SU-DHL-6 (cell line): ENCODE results near the gene CCNL2.
"Not testable (repeated sequence)": the region's sequence is repeated elsewhere in the genome, so short reads cannot be mapped to it uniquely, and the experiment has no call there.

Experiments used
- H2AFZ ChIP-seq: fragments of 200-600 bp; sonication (generic); 2 replicates; pipeline ENCODE4 v1.6.1; 2014; ENCODE audit warnings: low read depth, mild to moderate bottlenecking, moderate library complexity, mixed read lengths, antibody characterized with exemption, low read length; ENCODE audit not compliant: severe bottlenecking
- H3F3A ChIP-seq: fragments of 200-600 bp; shearing (Covaris generic); 2 replicates; pipeline ENCODE4 v1.6.0; 2016; ENCODE audit warnings: antibody characterized with exemption, mild to moderate bottlenecking; ENCODE audit not compliant: insufficient read depth
- H3K27ac ChIP-seq: fragments of 200-600 bp; sonication (generic); 2 replicates; pipeline ENCODE4 v1.5.1; 2016; ENCODE audit warnings: low read depth, mild to moderate bottlenecking, low read length, moderate library complexity, mixed read lengths
- H3K27me3 ChIP-seq: fragments of 200-600 bp; sonication (generic), shearing (Covaris generic); 2 replicates; pipeline ENCODE4 v1.6.0; 2014; ENCODE audit warnings: mild to moderate bottlenecking, low read length
- H3K36me3 ChIP-seq: fragments of 200-600 bp; sonication (generic); 2 replicates; pipeline ENCODE4 v1.6.1; 2014; ENCODE audit warnings: mild to moderate bottlenecking, low read length, mixed read lengths
- H3K4me2 ChIP-seq: fragments of 300-600, 200-600 bp; shearing (Covaris generic), sonication (generic); 2 replicates; pipeline ENCODE4 v1.6.0; 2014; ENCODE audit warnings: low read length, low read depth, mild to moderate bottlenecking; ENCODE audit not compliant: poor library complexity, severe bottlenecking
- H3K4me3 ChIP-seq: fragments of 200-600 bp; sonication (generic); 2 replicates; pipeline ENCODE4 v1.5.1; 2014; ENCODE audit warnings: antibody characterized with exemption, low read length, mild to moderate bottlenecking, mixed read lengths; ENCODE audit not compliant: insufficient read depth, poor library complexity, severe bottlenecking
- H3K79me2 ChIP-seq: fragments of 200-600 bp; sonication (generic); 2 replicates; pipeline ENCODE4 v1.6.1; 2014; ENCODE audit warnings: mild to moderate bottlenecking, low read length, moderate library complexity; ENCODE audit not compliant: insufficient read depth
- H3K9ac ChIP-seq: fragments of 200-600 bp; sonication (generic); 2 replicates; pipeline ENCODE4 v1.7.0; 2014; ENCODE audit warnings: mild to moderate bottlenecking, low read length
- H3K9me2 ChIP-seq: fragments of 200-600 bp; sonication (generic); replicated peaks from 2 replicates; pipeline ENCODE4 v1.6.1; 2014; ENCODE audit warnings: low read length; ENCODE audit not compliant: insufficient read depth
- H3K9me3 ChIP-seq: fragments of 200-600 bp; sonication (generic); 2 replicates; pipeline ENCODE4 v1.6.1; 2014; ENCODE audit warnings: low read length, mixed read lengths; ENCODE audit not compliant: insufficient read depth
- H4K20me1 ChIP-seq: fragments of 200-600 bp; sonication (generic); 2 replicates; pipeline ENCODE4 v1.6.1; 2014; ENCODE audit warnings: low read depth, mild to moderate bottlenecking, antibody characterized with exemption, low read length, moderate library complexity, mixed read lengths
- EZH2phosphoT487 ChIP-seq: fragments of 200-600 bp; sonication (generic), shearing (Covaris generic); conservative IDR thresholded peaks from 2 replicates; pipeline ENCODE4 v1.6.1; 2018; ENCODE audit warnings: mild to moderate bottlenecking, antibody characterized with exemption, low read length, moderate library complexity, mixed read lengths
- TF ChIP-seq, protein P1 (sequence below): fragments of 200-600 bp; sonication (generic); IDR thresholded peaks from one replicate; pipeline ENCODE4 v1.5.1; 2017; ENCODE audit warnings: antibody characterized with exemption, mild to moderate bottlenecking, low read length, moderate library complexity; ENCODE audit not compliant: insufficient read depth, poor library complexity, severe bottlenecking

The CCNL2 gene

DNA sequence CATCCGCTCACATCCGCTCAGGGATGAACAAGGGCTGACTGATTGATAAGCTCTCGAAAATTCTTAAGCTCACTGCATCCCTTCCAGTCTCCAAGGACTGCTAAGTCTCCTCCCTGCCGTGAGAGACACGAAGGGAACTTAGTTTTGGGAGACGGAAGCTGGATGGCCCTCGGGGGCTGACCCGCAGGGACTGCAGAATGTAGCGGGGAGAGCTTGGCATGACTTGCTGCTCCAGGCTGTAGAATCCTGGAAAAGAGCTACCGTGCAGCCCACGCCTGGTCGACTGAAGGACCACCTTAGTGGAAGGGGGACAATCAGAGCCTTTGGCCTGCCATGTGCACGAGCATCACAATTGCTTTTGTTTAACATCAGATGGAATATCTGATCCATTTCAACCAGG lies 16.6 kb upstream of the CCNL2 start:
- no peak overlapping the region for H2AFZ ChIP-seq
- no peak overlapping the region for H3K27ac ChIP-seq
- no peaks in the 10 kb centered on the region for H4K20me1 ChIP-seq
- no peak overlapping the region for H3K9ac ChIP-seq
- no peaks in the 10 kb centered on the region for H3K9me3 ChIP-seq
- no peak overlapping the region for H3K4me3 ChIP-seq
- H3K9me2 ChIP-seq, result no peaks in the 10 kb centered on the region
- H3K36me3 ChIP-seq, result no peaks in the 10 kb centered on the region
- no peaks in the 10 kb centered on the region for H3K79me2 ChIP-seq
- no peaks in the 10 kb centered on the region for H3K27me3 ChIP-seq
- no peak for TF ChIP-seq EZH2phosphoT487
- TF ChIP-seq, protein P1, sequence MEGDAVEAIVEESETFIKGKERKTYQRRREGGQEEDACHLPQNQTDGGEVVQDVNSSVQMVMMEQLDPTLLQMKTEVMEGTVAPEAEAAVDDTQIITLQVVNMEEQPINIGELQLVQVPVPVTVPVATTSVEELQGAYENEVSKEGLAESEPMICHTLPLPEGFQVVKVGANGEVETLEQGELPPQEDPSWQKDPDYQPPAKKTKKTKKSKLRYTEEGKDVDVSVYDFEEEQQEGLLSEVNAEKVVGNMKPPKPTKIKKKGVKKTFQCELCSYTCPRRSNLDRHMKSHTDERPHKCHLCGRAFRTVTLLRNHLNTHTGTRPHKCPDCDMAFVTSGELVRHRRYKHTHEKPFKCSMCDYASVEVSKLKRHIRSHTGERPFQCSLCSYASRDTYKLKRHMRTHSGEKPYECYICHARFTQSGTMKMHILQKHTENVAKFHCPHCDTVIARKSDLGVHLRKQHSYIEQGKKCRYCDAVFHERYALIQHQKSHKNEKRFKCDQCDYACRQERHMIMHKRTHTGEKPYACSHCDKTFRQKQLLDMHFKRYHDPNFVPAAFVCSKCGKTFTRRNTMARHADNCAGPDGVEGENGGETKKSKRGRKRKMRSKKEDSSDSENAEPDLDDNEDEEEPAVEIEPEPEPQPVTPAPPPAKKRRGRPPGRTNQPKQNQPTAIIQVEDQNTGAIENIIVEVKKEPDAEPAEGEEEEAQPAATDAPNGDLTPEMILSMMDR, result no peak
- no peaks in the 10 kb centered on the region for H3F3A ChIP-seq
- H3K4me2 ChIP-seq, result no peak overlapping the region

DNA sequence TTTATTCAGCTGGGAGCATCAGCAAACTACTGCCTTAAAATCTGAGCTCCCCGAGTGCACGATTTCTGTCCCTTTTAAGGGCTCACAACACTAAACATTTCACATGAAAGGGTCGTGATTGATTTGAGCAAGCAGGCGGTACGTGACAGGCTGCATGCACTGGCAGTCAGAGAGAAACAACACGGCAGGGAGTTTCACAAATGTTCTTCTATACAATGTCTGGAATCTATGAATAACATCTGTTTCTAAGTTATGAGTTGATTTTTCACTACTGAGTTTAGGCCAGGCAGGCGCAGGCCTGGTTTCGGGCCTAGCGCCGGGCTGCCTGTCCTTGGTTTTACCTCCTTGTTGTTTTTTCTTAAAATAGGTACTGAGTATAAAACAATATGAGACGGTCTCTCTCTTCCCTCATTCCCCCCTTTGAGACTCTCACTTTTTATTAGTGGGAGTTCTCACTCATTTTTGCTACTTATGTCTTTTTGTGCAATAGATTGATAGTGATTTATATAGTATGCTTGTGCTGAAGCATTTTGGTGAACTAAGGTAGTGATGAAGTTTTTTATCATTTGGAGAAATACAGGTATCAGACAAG lies 13.3 kb upstream of the CCNL2 start:
- H3K4me3 ChIP-seq, H3K27me3 ChIP-seq, H3K36me3 ChIP-seq, H3K4me2 ChIP-seq, H3K27ac ChIP-seq, H4K20me1 ChIP-seq, H3F3A ChIP-seq, H3K9ac ChIP-seq, H3K9me3 ChIP-seq, H2AFZ ChIP-seq, H3K9me2 ChIP-seq: not testable (repeated sequence)
- peaks cover 21% of the 10 kb centered on the region for H3K79me2 ChIP-seq

DNA sequence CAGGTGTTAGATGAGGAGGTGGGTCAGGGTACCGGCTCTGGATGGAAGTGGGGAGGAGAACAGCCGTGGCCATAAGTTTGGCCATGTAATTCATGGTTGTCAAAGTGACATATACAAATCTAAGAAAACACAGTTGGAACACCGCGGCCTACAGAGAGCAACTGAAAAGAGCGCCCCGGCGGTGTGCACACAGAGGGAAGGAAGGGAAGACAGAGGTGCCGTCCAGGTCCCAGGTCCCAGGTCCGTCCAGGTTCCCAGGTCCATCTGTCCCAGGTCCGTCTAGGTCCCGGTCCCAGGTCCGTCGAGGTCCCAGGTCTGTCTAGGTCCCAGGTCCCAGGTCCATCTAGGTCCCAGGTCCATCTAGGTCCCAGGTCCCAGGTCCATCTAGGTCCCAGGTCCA lies 12.5 kb upstream of the CCNL2 start:
- no peak overlapping the region for H3K4me3 ChIP-seq
- no peak overlapping the region for H3K27ac ChIP-seq
- H4K20me1 ChIP-seq, result 0 out of 2 replicates have a peak, but pooled peaks cover 7% of the 10 kb centered on the region
- H2AFZ ChIP-seq, result no peak overlapping the region
- no peak overlapping the region for H3K4me2 ChIP-seq
- H3K9me2 ChIP-seq, result no peaks in the 10 kb centered on the region
- H3K79me2 ChIP-seq, result peaks cover 26% of the 10 kb centered on the region
- no peak overlapping the region for H3K9ac ChIP-seq
- 0 out of 2 replicates have a peak, but pooled peaks cover 5% of the 10 kb centered on the region for H3K36me3 ChIP-seq
- H3K9me3 ChIP-seq, result no peaks in the 10 kb centered on the region
- no peak for TF ChIP-seq EZH2phosphoT487
- TF ChIP-seq, protein P1, result no peak
- no peaks in the 10 kb centered on the region for H3K27me3 ChIP-seq
- H3F3A ChIP-seq, result peaks cover 6% of the 10 kb centered on the region; the same call in 1 of the 2 replicates

DNA sequence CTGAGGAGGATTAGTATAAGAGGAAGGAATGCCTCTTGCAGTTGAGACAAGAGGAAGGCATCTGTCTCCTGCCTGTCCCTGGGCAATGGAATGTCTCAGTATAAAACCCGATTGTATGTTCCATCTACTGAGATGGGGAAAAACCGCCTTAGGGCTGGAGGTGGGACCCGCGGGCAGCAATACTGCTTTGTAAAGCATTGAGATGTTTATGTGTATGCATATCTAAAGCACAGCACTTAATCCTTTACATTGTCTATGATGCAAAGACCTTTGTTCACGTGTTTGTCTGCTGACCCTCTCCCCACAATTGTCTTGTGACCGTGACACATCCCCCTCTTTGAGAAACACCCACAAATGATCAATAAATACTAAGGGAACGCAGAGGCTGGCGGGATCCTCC lies 11.1 kb upstream of the CCNL2 start:
- not testable (repeated sequence) for H3K4me3 ChIP-seq, H3K27ac ChIP-seq

More for the DNA sequence above, 11.1 kb upstream of the CCNL2 start:
- not testable (repeated sequence) for H3K27me3 ChIP-seq, H3K36me3 ChIP-seq, H3K9ac ChIP-seq, H3F3A ChIP-seq, H3K4me2 ChIP-seq, H3K9me3 ChIP-seq, H3K9me2 ChIP-seq, H4K20me1 ChIP-seq, H2AFZ ChIP-seq
- H3K79me2 ChIP-seq, result peaks cover 40% of the 10 kb centered on the region
